BLaER1 treated with 17β-estradiol and CSF1 and Interleukin-3, amounts not matched to agents 10 nM and 100 nM (cell line): ENCODE results near the gene FTHL17.

Experiments used
- H3K27ac ChIP-seq, 11 experiments: shearing (Covaris generic); formaldehyde crosslinking; 2 replicates each; pipeline ENCODE4 v1.8.1; 2022
- H3K27me3 ChIP-seq, 11 experiments: shearing (Covaris generic); formaldehyde crosslinking; 2 replicates each; pipeline ENCODE4 v1.8.1; 2022
- H3K36me3 ChIP-seq, 11 experiments: shearing (Covaris generic); formaldehyde crosslinking; 2 replicates each; pipeline ENCODE4 v1.8.1; 2022
- H3K4me1 ChIP-seq, 10 experiments: shearing (Covaris generic); formaldehyde crosslinking; 2 replicates each; pipeline ENCODE4 v1.8.1; 2022
- H3K4me2 ChIP-seq, 11 experiments: shearing (Covaris generic); formaldehyde crosslinking; 2 replicates each; pipeline ENCODE4 v1.8.1; 2022
- H3K4me3 ChIP-seq, 10 experiments: shearing (Covaris generic); formaldehyde crosslinking; 2 replicates each; pipeline ENCODE4 v1.8.1; 2022
- H3K9ac ChIP-seq, 11 experiments: shearing (Covaris generic); formaldehyde crosslinking; 2 replicates each; pipeline ENCODE4 v1.8.1; 2022
- H3K9me3 ChIP-seq, 11 experiments: shearing (Covaris generic); formaldehyde crosslinking; replicated peaks in 1 of 11; 2 replicates each; pipeline ENCODE4 v1.8.1; 2022
- H4K20me1 ChIP-seq, 11 experiments: shearing (Covaris generic); formaldehyde crosslinking; 2 replicates each; pipeline ENCODE4 v1.8.1; 2022
- Cebpa-rat ChIP-seq, 11 experiments: shearing (Covaris generic); IDR thresholded peaks; 2 replicates each; pipeline ENCODE4 v1.8.1; 2022

The FTHL17 gene

GRCh38 chrX:31058284-31058683 lies 13.6 kb downstream of the FTHL17 start:
- H3K36me3 ChIP-seq = no peaks in the 10 kb centered on the region
- H3K4me3 ChIP-seq = no peak overlapping the region
- no peak for TF ChIP-seq Cebpa-rat (IDR thresholded peaks at IDR 0.05)
- H4K20me1 ChIP-seq = no peaks in the 10 kb centered on the region
- H3K9me3 ChIP-seq = peaks cover 0 to 4% (median 0%) of the 10 kb centered on the region in 11 experiments; a peak in 1 of 22 replicates
- H3K4me1 ChIP-seq = no peaks in the 10 kb centered on the region
- no peak overlapping the region for H3K9ac ChIP-seq
- H3K4me2 ChIP-seq = no peak overlapping the region
- no peak overlapping the region for H3K27ac ChIP-seq
- H3K27me3 ChIP-seq = peaks cover 0 to 9% (median 0%) of the 10 kb centered on the region in 11 experiments; a peak in 3 of 22 replicates

- Histone ChIP-seq H4K20me1 (no peaks in the 10 kb centered on the region), H3K4me3 (no peak overlapping the region), H3K27me3 (peaks cover 0 to 9% (median 0%) of the 10 kb centered on the region in 11 experiments; a peak in 3 of 22 replicates), H3K27ac (no peak overlapping the region), H3K36me3 (no peaks in the 10 kb centered on the region), H3K9ac (no peak overlapping the region), H3K9me3 (peaks cover 0 to 4% (median 0%) of the 10 kb centered on the region in 11 experiments; a peak in 1 of 22 replicates), H3K4me2 (no peak overlapping the region), H3K4me1 (no peaks in the 10 kb centered on the region)
- no peak for TF ChIP-seq Cebpa-rat (IDR thresholded peaks at IDR 0.05)
Measured at GRCh38 chrX:31057691-31058090, 14.2 kb downstream of the FTHL17 start.

- Histone ChIP-seq H3K36me3 (no peaks in the 10 kb centered on the region), H3K27ac (no peak overlapping the region), H3K27me3 (peaks cover 0 to 9% (median 0%) of the 10 kb centered on the region in 11 experiments; a peak in 3 of 22 replicates), H3K9ac (no peak overlapping the region), H3K4me3 (no peak overlapping the region), H3K4me1 (no peaks in the 10 kb centered on the region), H4K20me1 (no peaks in the 10 kb centered on the region), H3K4me2 (no peak overlapping the region), H3K9me3 (peaks cover 0 to 4% (median 0%) of the 10 kb centered on the region in 11 experiments; a peak in 1 of 22 replicates)
- no peak for TF ChIP-seq Cebpa-rat (IDR thresholded peaks at IDR 0.05)
Measured at GRCh38 chrX:31057291-31057690, 14.6 kb downstream of the FTHL17 start.

GRCh38 chrX:31053621-31054020 lies 18.2 kb downstream of the FTHL17 start:
- no peak overlapping the region for H3K27ac ChIP-seq
- H3K9ac ChIP-seq = no peak overlapping the region
- no peaks in the 10 kb centered on the region for H3K36me3 ChIP-seq
- peaks cover 0 to 4% (median 0%) of the 10 kb centered on the region in 11 experiments; a peak in 1 of 22 replicates for H3K9me3 ChIP-seq
- H3K27me3 ChIP-seq = peaks cover 0 to 11% (median 0%) of the 10 kb centered on the region in 11 experiments; a peak in 4 of 22 replicates
- H3K4me2 ChIP-seq = no peak overlapping the region
- no peak for TF ChIP-seq Cebpa-rat (IDR thresholded peaks at IDR 0.05)
- no peaks in the 10 kb centered on the region for H3K4me1 ChIP-seq
- no peak overlapping the region for H3K4me3 ChIP-seq
- no peaks in the 10 kb centered on the region for H4K20me1 ChIP-seq

GRCh38 chrX:31039327-31039711 lies 32.5 kb downstream of the FTHL17 start:
- Histone ChIP-seq H3K27me3 (peaks cover 0 to 11% (median 0%) of the 10 kb centered on the region in 11 experiments; a peak in 5 of 22 replicates), H4K20me1 (no peaks in the 10 kb centered on the region), H3K27ac (peak overlapping the region in 2 of 11 experiments; percentile 60 to 70; a peak in 2 of 22 replicates), H3K4me3 (no peak overlapping the region), H3K9ac (peak overlapping the region in 1 of 11 experiments; percentile 51; a peak in 2 of 22 replicates), H3K36me3 (no peaks in the 10 kb centered on the region), H3K9me3 (no peaks in the 10 kb centered on the region), H3K4me1 (peaks cover 0 to 36% (median 0%) of the 10 kb centered on the region in 10 experiments; a peak in 8 of 20 replicates), H3K4me2 (peak overlapping the region in 3 of 11 experiments; percentile 63 to 78 (median 71); a peak in 6 of 22 replicates)
- TF ChIP-seq Cebpa-rat (IDR thresholded peaks at IDR 0.05) = no peak

GRCh38 chrX:31038575-31039326 lies 33.1 kb downstream of the FTHL17 start:
- no peaks in the 10 kb centered on the region for H3K36me3 ChIP-seq
- H3K4me3 ChIP-seq = no peak overlapping the region
- H3K9me3 ChIP-seq = no peaks in the 10 kb centered on the region
- TF ChIP-seq Cebpa-rat (IDR thresholded peaks at IDR 0.05) = no peak
- peaks cover 0 to 36% (median 0%) of the 10 kb centered on the region in 10 experiments; a peak in 8 of 20 replicates for H3K4me1 ChIP-seq
- peak overlapping the region in 4 of 11 experiments; percentile 6 to 78 (median 67); a peak in 7 of 22 replicates for H3K4me2 ChIP-seq
- H3K27me3 ChIP-seq = peaks cover 0 to 11% (median 0%) of the 10 kb centered on the region in 11 experiments; a peak in 6 of 22 replicates
- H4K20me1 ChIP-seq = no peaks in the 10 kb centered on the region
- peak overlapping the region in 4 of 11 experiments; percentile 17 to 70 (median 52); a peak in 7 of 22 replicates for H3K27ac ChIP-seq
- peak overlapping the region in 4 of 11 experiments; percentile 9 to 62 (median 42); a peak in 5 of 22 replicates for H3K9ac ChIP-seq

- H3K36me3 ChIP-seq = no peaks in the 10 kb centered on the region
- peaks cover 0 to 14% (median 0%) of the 10 kb centered on the region in 11 experiments; a peak in 7 of 22 replicates for H3K27me3 ChIP-seq
- H3K9me3 ChIP-seq = no peaks in the 10 kb centered on the region
- no peaks in the 10 kb centered on the region for H4K20me1 ChIP-seq
- H3K4me3 ChIP-seq = no peak overlapping the region
- no peak overlapping the region for H3K9ac ChIP-seq
- peak overlapping the region in 3 of 11 experiments; percentile 63 to 78 (median 71); a peak in 6 of 22 replicates for H3K4me2 ChIP-seq
- H3K4me1 ChIP-seq = peaks cover 0 to 36% (median 0%) of the 10 kb centered on the region in 10 experiments; a peak in 8 of 20 replicates
- H3K27ac ChIP-seq = no peak overlapping the region; a peak in 1 of 22 replicates
- no peak for TF ChIP-seq Cebpa-rat (IDR thresholded peaks at IDR 0.05)
Measured at GRCh38 chrX:31036895-31037294, 34.9 kb downstream of the FTHL17 start.

- TF ChIP-seq Cebpa-rat (IDR thresholded peaks at IDR 0.05) = no peak
- peaks cover 0 to 6% (median 0%) of the 10 kb centered on the region in 11 experiments; a peak in 6 of 22 replicates for H3K27me3 ChIP-seq
- no peak overlapping the region for H3K9ac ChIP-seq
- H3K27ac ChIP-seq = no peak overlapping the region
- no peaks in the 10 kb centered on the region for H4K20me1 ChIP-seq
- no peak overlapping the region for H3K4me2 ChIP-seq
- H3K4me1 ChIP-seq = no peaks in the 10 kb centered on the region
- H3K36me3 ChIP-seq = no peaks in the 10 kb centered on the region
- no peak overlapping the region for H3K4me3 ChIP-seq
- H3K9me3 ChIP-seq = peaks cover 0 to 2% (median 0%) of the 10 kb centered on the region in 11 experiments; a peak in 3 of 22 replicates
Measured at GRCh38 chrX:31027351-31027750, 44.5 kb downstream of the FTHL17 start.

- Histone ChIP-seq H3K9ac (no peak overlapping the region), H3K27ac (no peak overlapping the region), H3K36me3 (no peaks in the 10 kb centered on the region), H3K4me2 (no peak overlapping the region), H3K27me3 (peaks cover 0 to 4% (median 0%) of the 10 kb centered on the region in 11 experiments; a peak in 3 of 22 replicates), H3K9me3 (peaks cover 0 to 18% (median 0%) of the 10 kb centered on the region in 11 experiments; a peak in 7 of 22 replicates), H3K4me1 (no peaks in the 10 kb centered on the region), H4K20me1 (no peaks in the 10 kb centered on the region), H3K4me3 (no peak overlapping the region)
- TF ChIP-seq Cebpa-rat (IDR thresholded peaks at IDR 0.05) = no peak
Measured at GRCh38 chrX:31024866-31025265, 47.0 kb downstream of the FTHL17 start.
